Astrocyte (in vitro differentiated cells and primary cell): Measurements from ENCODE around the gene TPBG.

ENCODE experiments used
- CTCF ChIP-seq: IDR thresholded peaks from 2 replicates; pipeline ENCODE4 v1.5.1; 2011; ENCODE audit warnings: low read depth, mild to moderate bottlenecking, inconsistent platforms, low read length, moderate library complexity; ENCODE audit not compliant: insufficient read depth
- EZH2 ChIP-seq: IDR thresholded peaks from 2 replicates; pipeline ENCODE4 v1.6.1; 2012; ENCODE audit warnings: mild to moderate bottlenecking, low read length, inconsistent platforms; ENCODE audit not compliant: insufficient read depth

DNA sequence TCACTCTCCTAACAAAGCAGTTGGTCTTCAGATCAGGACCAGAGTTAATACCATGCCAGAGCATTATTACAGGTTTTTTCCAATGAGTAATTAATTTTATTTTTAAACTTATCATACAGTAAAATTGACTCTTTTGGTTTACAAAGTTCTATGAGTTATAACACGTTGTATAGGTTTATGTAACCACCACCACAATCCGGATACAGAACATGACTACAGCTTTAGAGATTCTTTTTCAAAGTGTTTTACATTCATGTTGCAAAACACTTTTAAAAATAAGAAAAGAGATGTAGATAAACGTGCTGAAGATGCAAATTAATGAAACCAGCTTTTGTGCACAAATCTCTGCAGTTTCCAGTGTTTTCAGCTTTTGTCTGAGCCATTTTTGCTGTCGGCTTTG, 1.5 kb upstream of the TPBG start:
- TF ChIP-seq CTCF: no peak
- TF ChIP-seq EZH2: no peak
